ENCODE data around the gene NUP210. TPM values are rescaled to one million over a fixed set of nuclear protein-coding genes. Genes with fewer than 3 reads are reported as not detected.

NUP210 gene
- total and polyA plus RNA-seq, 2 experiments from 2014 or later, result 6.7 to 8.4 TPM

DNA sequence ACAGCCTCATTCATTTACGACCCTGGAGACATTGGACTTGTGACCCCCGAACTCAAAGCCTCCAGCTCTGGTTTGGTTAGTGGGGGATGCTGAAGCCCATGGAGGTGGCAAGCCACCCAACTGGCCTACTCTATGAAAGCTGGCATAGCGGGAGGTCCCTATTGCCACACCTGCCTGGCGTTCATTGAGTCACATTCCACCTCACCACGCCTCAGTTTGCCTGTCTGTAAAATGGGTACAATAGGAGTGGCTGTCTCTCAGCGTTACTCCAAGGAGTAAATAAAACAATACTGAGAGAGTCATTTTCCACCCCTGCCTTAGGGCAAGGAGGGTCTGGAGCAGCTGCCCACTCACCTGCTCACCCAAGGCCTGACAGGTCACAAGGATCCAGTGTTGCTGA lies 60.2 kb downstream of the NUP210 start:
- Histone ChIP-seq H3K27ac (no peak overlapping the region), H3K9me3 (ENCODE audit: low read depth) (no peaks in the 10 kb centered on the region), H2AFZ (no peak overlapping the region), H3K9me2 (replicated peaks; ENCODE audit: insufficient read depth) (no peaks in the 10 kb centered on the region), H3K4me1 (ENCODE audit: insufficient read depth) (peaks cover 5% of the 10 kb centered on the region), H3K79me2 (no peaks in the 10 kb centered on the region), H3K27me3 (no peaks in the 10 kb centered on the region), H4K20me1 (ENCODE audit: insufficient read depth, poor library complexity, severe bottlenecking) (no peaks in the 10 kb centered on the region), H3K36me3 (replicated peaks; ENCODE audit: insufficient read depth, low read depth) (no peaks in the 10 kb centered on the region), H3K4me3 (no peak overlapping the region), H3K4me2 (no peak overlapping the region)
- TF ChIP-seq EZH2phosphoT487 (IDR thresholded peaks at IDR 0.05; ENCODE audit: low read depth, severe bottlenecking, unreplicated experiment) (no peak), EZH2 (IDR thresholded peaks at IDR 0.05; ENCODE audit: borderline replicate concordance) (no peak), CTCF (IDR thresholded peaks at IDR 0.05; ENCODE audit: poor library complexity) (no peak)
- no peak for DNase-seq (ENCODE audit: low spot score)
- 95% methylated on average over 6 of the region's 6 CpGs for WGBS (ENCODE audit: low lambda C conversion rate, missing lambda C conversion rate)

- Histone ChIP-seq H3K9me2 (replicated peaks; ENCODE audit: insufficient read depth) (no peaks in the 10 kb centered on the region), H4K20me1 (ENCODE audit: insufficient read depth, poor library complexity, severe bottlenecking) (no peaks in the 10 kb centered on the region), H3K79me2 (no peaks in the 10 kb centered on the region), H3K4me3 (no peak overlapping the region), H2AFZ (no peak overlapping the region), H3K4me2 (no peak overlapping the region), H3K4me1 (ENCODE audit: insufficient read depth) (no peaks in the 10 kb centered on the region), H3K27ac (no peak overlapping the region), H3K27me3 (no peaks in the 10 kb centered on the region), H3K9me3 (ENCODE audit: low read depth) (no peaks in the 10 kb centered on the region), H3K36me3 (replicated peaks; ENCODE audit: insufficient read depth, low read depth) (no peaks in the 10 kb centered on the region)
- no peak for DNase-seq (ENCODE audit: low spot score)
- TF ChIP-seq CTCF (IDR thresholded peaks at IDR 0.05; ENCODE audit: poor library complexity) (no peak), EZH2phosphoT487 (IDR thresholded peaks at IDR 0.05; ENCODE audit: low read depth, severe bottlenecking, unreplicated experiment) (no peak), EZH2 (IDR thresholded peaks at IDR 0.05; ENCODE audit: borderline replicate concordance) (no peak)
- 91% methylated on average over 7 of the region's 7 CpGs for WGBS (ENCODE audit: low lambda C conversion rate, missing lambda C conversion rate)
These were observed 61.5 kb downstream of the NUP210 start for GRCh38 chr3:13358643-13359042.

GRCh38 chr3:13358051-13358450 lies 62.1 kb downstream of the NUP210 start:
- no peaks in the 10 kb centered on the region for H4K20me1 ChIP-seq (ENCODE audit: insufficient read depth, poor library complexity, severe bottlenecking)
- WGBS (ENCODE audit: low lambda C conversion rate, missing lambda C conversion rate), result 96% methylated on average over 18 of the region's 18 CpGs
- no peaks in the 10 kb centered on the region for H3K36me3 ChIP-seq (replicated peaks; ENCODE audit: insufficient read depth, low read depth)
- no peaks in the 10 kb centered on the region for H3K79me2 ChIP-seq
- no peak for TF ChIP-seq EZH2 (IDR thresholded peaks at IDR 0.05; ENCODE audit: borderline replicate concordance)
- TF ChIP-seq EZH2phosphoT487 (IDR thresholded peaks at IDR 0.05; ENCODE audit: low read depth, severe bottlenecking, unreplicated experiment), result no peak
- no peak for TF ChIP-seq CTCF (IDR thresholded peaks at IDR 0.05; ENCODE audit: poor library complexity)
- H3K4me3 ChIP-seq, result no peak overlapping the region
- H3K27ac ChIP-seq, result no peak overlapping the region
- H3K9me3 ChIP-seq (ENCODE audit: low read depth), result no peaks in the 10 kb centered on the region
- H3K4me2 ChIP-seq, result no peak overlapping the region
- H3K4me1 ChIP-seq (ENCODE audit: insufficient read depth), result no peaks in the 10 kb centered on the region
- no peak for DNase-seq (ENCODE audit: low spot score)
- H2AFZ ChIP-seq, result no peak overlapping the region
- no peaks in the 10 kb centered on the region for H3K9me2 ChIP-seq (replicated peaks; ENCODE audit: insufficient read depth)
- no peaks in the 10 kb centered on the region for H3K27me3 ChIP-seq

- no peaks in the 10 kb centered on the region for H3K9me3 ChIP-seq (ENCODE audit: low read depth)
- no peaks in the 10 kb centered on the region for H3K9me2 ChIP-seq (replicated peaks; ENCODE audit: insufficient read depth)
- H3K27me3 ChIP-seq, result no peaks in the 10 kb centered on the region
- no peaks in the 10 kb centered on the region for H3K79me2 ChIP-seq
- DNase-seq (ENCODE audit: low spot score), result no peak
- no peaks in the 10 kb centered on the region for H3K4me1 ChIP-seq (ENCODE audit: insufficient read depth)
- H3K27ac ChIP-seq, result no peak overlapping the region
- H3K4me2 ChIP-seq, result no peak overlapping the region
- no peaks in the 10 kb centered on the region for H3K36me3 ChIP-seq (replicated peaks; ENCODE audit: insufficient read depth, low read depth)
- no peak overlapping the region for H3K4me3 ChIP-seq
- H4K20me1 ChIP-seq (ENCODE audit: insufficient read depth, poor library complexity, severe bottlenecking), result no peaks in the 10 kb centered on the region
- no peak overlapping the region for H2AFZ ChIP-seq
- WGBS (ENCODE audit: low lambda C conversion rate, missing lambda C conversion rate), result 96% methylated on average over 11 of the region's 11 CpGs
- no peak for TF ChIP-seq CTCF (IDR thresholded peaks at IDR 0.05; ENCODE audit: poor library complexity)
- no peak for TF ChIP-seq EZH2 (IDR thresholded peaks at IDR 0.05; ENCODE audit: borderline replicate concordance)
- TF ChIP-seq EZH2phosphoT487 (IDR thresholded peaks at IDR 0.05; ENCODE audit: low read depth, severe bottlenecking, unreplicated experiment), result no peak
These were observed 63.0 kb downstream of the NUP210 start for GRCh38 chr3:13357074-13357473.
